ENCODE results near the gene NHLH2. TPM values are rescaled to one million over a fixed set of nuclear protein-coding genes. Genes with fewer than 3 reads are reported as not detected.

Gene NHLH2
- total RNA-seq, 1 experiment from 2014 or later, result not detected

DNA sequence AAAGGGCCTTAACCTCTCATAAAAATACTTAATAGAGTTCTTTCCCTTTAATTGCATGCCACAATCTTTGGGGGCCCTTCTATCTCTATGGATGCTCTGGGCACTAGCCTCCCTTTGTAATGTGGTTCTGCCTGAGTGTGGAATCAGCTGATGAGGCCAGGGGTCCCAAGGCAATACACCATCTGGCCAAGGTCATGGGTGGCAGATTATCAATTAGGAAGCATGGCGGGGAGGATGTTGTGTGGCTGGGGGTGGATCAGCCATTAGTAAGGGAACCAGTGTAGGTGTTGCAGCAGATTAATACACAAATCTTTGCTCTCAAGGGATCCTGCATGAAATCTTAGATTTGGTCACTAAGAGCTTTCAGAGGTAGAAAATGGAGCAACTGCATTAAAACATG lies 35.3 kb downstream of the NHLH2 start:
- Histone ChIP-seq H3K4me1 (replicated peaks; ENCODE audit: insufficient read depth) (no peaks in the 10 kb centered on the region), H3K4me2 (no peak overlapping the region), H3K79me2 (ENCODE audit: low read depth) (no peaks in the 10 kb centered on the region), H3K36me3 (ENCODE audit: low read depth) (no peaks in the 10 kb centered on the region), H3K27me3 (ENCODE audit: insufficient read depth, low read depth) (no peaks in the 10 kb centered on the region), H3K9me2 (ENCODE audit: insufficient read depth) (no peaks in the 10 kb centered on the region), H4K20me1 (ENCODE audit: insufficient read depth) (no peaks in the 10 kb centered on the region), H3K4me3 (no peak overlapping the region), H3K9me3 (ENCODE audit: insufficient read depth, low read depth) (no peaks in the 10 kb centered on the region), H3K27ac (no peak overlapping the region), H2AFZ (no peak overlapping the region), H3F3A (ENCODE audit: insufficient read depth, low read depth) (no peaks in the 10 kb centered on the region)
- BruUV-seq (replicated peaks), result no TSS peak
- no peak for TF ChIP-seq CTCF (conservative IDR thresholded peaks at IDR 0.05)
- TF ChIP-seq EZH2 (IDR thresholded peaks at IDR 0.05; ENCODE audit: low read depth), result no peak
- intact Hi-C loops (cut with micrococcal nuclease; ENCODE audit: unreplicated experiment), result loop anchor here (5.0 to 10.0 kb wide), 2 partner anchors 329 to 692 kb away; no protein-coding TSS in a partner anchor
- CTCF ChIA-PET, result no interaction called here
- DNase-seq, result no peak
- POLR2A ChIA-PET (ENCODE audit: unreplicated experiment), result no interaction called here

DNA sequence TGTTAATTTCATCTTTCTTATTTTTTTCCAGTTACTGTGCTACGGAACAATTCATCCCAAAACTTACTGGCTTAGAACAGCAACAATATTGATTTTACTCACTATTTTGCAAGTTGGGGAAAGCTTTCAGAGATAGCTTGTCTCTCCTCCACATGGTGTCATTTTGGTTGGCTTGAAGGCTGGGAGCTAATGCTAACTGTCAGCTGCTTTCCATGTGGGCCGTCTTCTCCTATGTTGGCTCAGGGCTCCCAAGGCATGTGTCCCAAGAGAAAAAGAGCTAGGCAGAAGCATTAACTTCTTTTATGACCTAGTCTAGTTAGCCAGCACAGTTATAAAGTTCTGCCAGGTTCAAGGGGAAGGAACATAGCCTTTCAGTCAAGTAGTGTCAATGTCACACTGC lies 38.5 kb downstream of the NHLH2 start:
- H3K9me3 ChIP-seq (ENCODE audit: insufficient read depth, low read depth), result no peaks in the 10 kb centered on the region
- no peak overlapping the region for H2AFZ ChIP-seq
- ChIA-PET CTCF (no interaction called here), POLR2A (ENCODE audit: unreplicated experiment) (no interaction called here)
- no peak for TF ChIP-seq EZH2 (IDR thresholded peaks at IDR 0.05; ENCODE audit: low read depth)
- TF ChIP-seq CTCF (conservative IDR thresholded peaks at IDR 0.05), result no peak
- H3K9me2 ChIP-seq (ENCODE audit: insufficient read depth), result no peaks in the 10 kb centered on the region
- H3K4me1 ChIP-seq (replicated peaks; ENCODE audit: insufficient read depth), result no peaks in the 10 kb centered on the region
- peak in 1 of 2 experiments; percentile 17 for DNase-seq
- no peak overlapping the region for H3K4me3 ChIP-seq
- H3F3A ChIP-seq (ENCODE audit: insufficient read depth, low read depth), result no peaks in the 10 kb centered on the region
- no peaks in the 10 kb centered on the region for H4K20me1 ChIP-seq (ENCODE audit: insufficient read depth)
- no peaks in the 10 kb centered on the region for H3K36me3 ChIP-seq (ENCODE audit: low read depth)
- no peaks in the 10 kb centered on the region for H3K27me3 ChIP-seq (ENCODE audit: insufficient read depth, low read depth)
- intact Hi-C loops (cut with micrococcal nuclease; ENCODE audit: unreplicated experiment), result loop anchor here (10.0 kb wide), 1 partner anchor 332 kb away; no protein-coding TSS in a partner anchor
- no peak overlapping the region for H3K4me2 ChIP-seq
- BruUV-seq (replicated peaks), result no TSS peak
- H3K27ac ChIP-seq, result no peak overlapping the region
- H3K79me2 ChIP-seq (ENCODE audit: low read depth), result no peaks in the 10 kb centered on the region

- no peak for TF ChIP-seq EZH2 (IDR thresholded peaks at IDR 0.05; ENCODE audit: low read depth)
- Histone ChIP-seq H3K4me2 (no peak overlapping the region), H3K9me2 (ENCODE audit: insufficient read depth) (no peaks in the 10 kb centered on the region), H3F3A (ENCODE audit: insufficient read depth, low read depth) (no peaks in the 10 kb centered on the region), H3K36me3 (ENCODE audit: low read depth) (no peaks in the 10 kb centered on the region), H4K20me1 (ENCODE audit: insufficient read depth) (no peaks in the 10 kb centered on the region), H3K27me3 (ENCODE audit: insufficient read depth, low read depth) (no peaks in the 10 kb centered on the region), H3K27ac (no peak overlapping the region), H3K79me2 (ENCODE audit: low read depth) (no peaks in the 10 kb centered on the region), H3K4me3 (no peak overlapping the region), H3K9me3 (ENCODE audit: insufficient read depth, low read depth) (no peaks in the 10 kb centered on the region), H3K4me1 (replicated peaks; ENCODE audit: insufficient read depth) (no peaks in the 10 kb centered on the region), H2AFZ (no peak overlapping the region)
- CTCF ChIA-PET, result no interaction called here
- intact Hi-C loops (cut with micrococcal nuclease; ENCODE audit: unreplicated experiment), result no loop called here
- DNase-seq, result peak in 1 of 2 experiments; percentile 12
- no TSS peak for BruUV-seq (replicated peaks)
- POLR2A ChIA-PET (ENCODE audit: unreplicated experiment), result no interaction called here
Measured at GRCh38 chr1:115797486-115797885, 43.4 kb downstream of the NHLH2 start.

DNA sequence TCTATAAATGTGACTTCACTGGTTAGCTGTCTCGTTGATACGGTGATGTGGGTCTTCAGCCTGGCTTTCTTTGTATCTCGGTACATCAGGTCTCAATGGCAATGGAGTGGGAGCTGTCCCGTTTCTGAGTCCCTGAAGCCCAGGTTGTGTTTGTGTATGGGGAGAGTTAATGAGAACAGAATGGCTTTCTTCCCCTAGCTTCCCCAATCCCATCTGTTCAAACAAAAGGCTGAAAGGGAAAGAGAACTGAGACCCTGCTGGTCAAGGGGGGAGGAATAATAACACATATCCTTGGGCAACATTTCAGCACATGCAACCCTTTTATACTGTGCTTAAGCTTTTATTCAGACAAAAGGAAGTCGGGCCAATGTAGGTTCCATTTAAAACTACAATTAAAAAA lies 44.0 kb downstream of the NHLH2 start:
- POLR2A ChIA-PET (ENCODE audit: unreplicated experiment), result no interaction called here
- Histone ChIP-seq H3K4me1 (replicated peaks; ENCODE audit: insufficient read depth) (peaks cover 2% of the 10 kb centered on the region), H3F3A (ENCODE audit: insufficient read depth, low read depth) (no peaks in the 10 kb centered on the region), H3K9me2 (ENCODE audit: insufficient read depth) (no peaks in the 10 kb centered on the region), H3K36me3 (ENCODE audit: low read depth) (no peaks in the 10 kb centered on the region), H3K27me3 (ENCODE audit: insufficient read depth, low read depth) (no peaks in the 10 kb centered on the region), H3K27ac (no peak overlapping the region), H2AFZ (no peak overlapping the region), H4K20me1 (ENCODE audit: insufficient read depth) (no peaks in the 10 kb centered on the region), H3K4me2 (no peak overlapping the region), H3K4me3 (no peak overlapping the region), H3K9me3 (ENCODE audit: insufficient read depth, low read depth) (no peaks in the 10 kb centered on the region), H3K79me2 (ENCODE audit: low read depth) (no peaks in the 10 kb centered on the region)
- intact Hi-C loops (cut with micrococcal nuclease; ENCODE audit: unreplicated experiment), result no loop called here
- no peak for TF ChIP-seq EZH2 (IDR thresholded peaks at IDR 0.05; ENCODE audit: low read depth)
- no peak for TF ChIP-seq CTCF (conservative IDR thresholded peaks at IDR 0.05)
- CTCF ChIA-PET, result no interaction called here
- no peak for DNase-seq
- BruUV-seq (replicated peaks), result no TSS peak

Measured in PC-9 (cell line).